Kasumi-1 (cell line): ENCODE measurements around the gene COQ7.
A peak's percentile ranks its signal among the peaks of the same experiment; 100 is the strongest.

Experiments used
- DNase-seq, 2 experiments: peaks; one replicate each; lab custom pipeline; 2025; lab: John Stamatoyannopoulos, UW

Gene COQ7

GRCh38 chr16:19086322-19087199 is 19.1 kb downstream of the COQ7 start:
- peak; percentile 65 to 67 for DNase-seq

- no peak for DNase-seq
Observed at GRCh38 chr16:19088341-19088916, 21.0 kb downstream of the COQ7 start.

- no peak for DNase-seq
Observed at GRCh38 chr16:19089410-19089955, 22.1 kb downstream of the COQ7 start.

GRCh38 chr16:19090916-19091315 is 23.5 kb downstream of the COQ7 start:
- no peak for DNase-seq

- DNase-seq = no peak
Observed at GRCh38 chr16:19092653-19093410, 25.4 kb downstream of the COQ7 start.

- no peak for DNase-seq
Observed at GRCh38 chr16:19093631-19094541, 26.5 kb downstream of the COQ7 start.

GRCh38 chr16:19094542-19095365 is 27.3 kb downstream of the COQ7 start:
- DNase-seq = no peak

- DNase-seq = no peak
Observed at GRCh38 chr16:19095654-19096053, 28.2 kb downstream of the COQ7 start.

- no peak for DNase-seq
Observed at GRCh38 chr16:19098173-19098572, 30.8 kb downstream of the COQ7 start.

- no peak for DNase-seq
Observed at GRCh38 chr16:19102187-19102872, 34.9 kb downstream of the COQ7 start.

GRCh38 chr16:19104607-19105006 is 37.2 kb downstream of the COQ7 start:
- DNase-seq = no peak

GRCh38 chr16:19105131-19105530 is 37.7 kb downstream of the COQ7 start:
- DNase-seq = no peak

- no peak for DNase-seq
Observed at GRCh38 chr16:19105891-19106624, 38.6 kb downstream of the COQ7 start.

- no peak for DNase-seq
Observed at GRCh38 chr16:19106625-19107020, 39.2 kb downstream of the COQ7 start.

- DNase-seq = no peak
Observed at GRCh38 chr16:19108409-19109287, 41.2 kb downstream of the COQ7 start.

- DNase-seq = no peak
Observed at GRCh38 chr16:19109288-19109664, 41.9 kb downstream of the COQ7 start.

GRCh38 chr16:19110537-19111360 is 43.3 kb downstream of the COQ7 start:
- DNase-seq = no peak

GRCh38 chr16:19112099-19112407 is 44.6 kb downstream of the COQ7 start:
- no peak for DNase-seq
